Loucy (cell line): ENCODE measurements around the gene TYW1B.

Experiments used
- EZH2phosphoT487 ChIP-seq: fragments of 200-600 bp; IDR thresholded peaks from 2 replicates; pipeline ENCODE4 v1.6.1; 2018; ENCODE audit warnings: antibody characterized with exemption, mild to moderate bottlenecking, moderate library complexity, borderline replicate concordance
- TF ChIP-seq, protein P1 (sequence below): fragments of 200-600 bp; sonication (generic); conservative IDR thresholded peaks from 2 replicates; pipeline ENCODE4 v1.5.1; 2014; ENCODE audit warnings: mild to moderate bottlenecking, antibody characterized with exemption, low read length

DNA sequence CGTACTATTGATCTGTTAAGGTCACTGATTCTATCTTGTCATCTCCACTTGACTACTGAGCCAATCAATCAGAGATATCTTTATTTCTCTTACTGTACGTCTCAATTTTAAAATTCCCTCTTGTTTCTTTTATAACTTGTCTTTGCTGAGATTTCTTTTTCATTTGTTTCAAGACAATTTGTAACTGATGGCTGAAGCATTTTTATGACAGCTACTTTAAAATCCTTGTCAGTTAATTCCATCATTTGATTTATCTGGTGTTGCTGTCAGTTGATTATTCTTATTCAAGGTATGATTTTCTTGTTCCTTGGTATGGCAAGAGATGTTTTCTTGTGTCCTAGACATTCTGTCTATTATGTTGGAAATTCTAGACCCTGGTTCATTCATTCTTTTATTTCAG is 76.6 kb downstream of the TYW1B start:
- TF ChIP-seq, protein P1, sequence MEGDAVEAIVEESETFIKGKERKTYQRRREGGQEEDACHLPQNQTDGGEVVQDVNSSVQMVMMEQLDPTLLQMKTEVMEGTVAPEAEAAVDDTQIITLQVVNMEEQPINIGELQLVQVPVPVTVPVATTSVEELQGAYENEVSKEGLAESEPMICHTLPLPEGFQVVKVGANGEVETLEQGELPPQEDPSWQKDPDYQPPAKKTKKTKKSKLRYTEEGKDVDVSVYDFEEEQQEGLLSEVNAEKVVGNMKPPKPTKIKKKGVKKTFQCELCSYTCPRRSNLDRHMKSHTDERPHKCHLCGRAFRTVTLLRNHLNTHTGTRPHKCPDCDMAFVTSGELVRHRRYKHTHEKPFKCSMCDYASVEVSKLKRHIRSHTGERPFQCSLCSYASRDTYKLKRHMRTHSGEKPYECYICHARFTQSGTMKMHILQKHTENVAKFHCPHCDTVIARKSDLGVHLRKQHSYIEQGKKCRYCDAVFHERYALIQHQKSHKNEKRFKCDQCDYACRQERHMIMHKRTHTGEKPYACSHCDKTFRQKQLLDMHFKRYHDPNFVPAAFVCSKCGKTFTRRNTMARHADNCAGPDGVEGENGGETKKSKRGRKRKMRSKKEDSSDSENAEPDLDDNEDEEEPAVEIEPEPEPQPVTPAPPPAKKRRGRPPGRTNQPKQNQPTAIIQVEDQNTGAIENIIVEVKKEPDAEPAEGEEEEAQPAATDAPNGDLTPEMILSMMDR = no peak
- no peak for TF ChIP-seq EZH2phosphoT487
